Keratinocyte (primary cell): ENCODE results near the gene FZR1. TPM values are rescaled to one million over a fixed set of nuclear protein-coding genes. Genes with fewer than 3 reads are reported as not detected.

Experiments used
- DNase-seq: peaks from one replicate; pipeline ENCODE4 v3.0.0-alpha.2; 2011; ENCODE audit warnings: low read depth, missing footprints, low spot score
- FAIRE-seq: peaks from 2 replicates; lab custom pipeline; 2011; peaks lifted over from hg19 to GRCh38; lab: Jason Lieb, UNC
- H2AFZ ChIP-seq: 2 replicates; pipeline ENCODE4 v1.6.0; 2012; ENCODE audit warnings: low read length, control low read depth, inconsistent platforms; ENCODE audit not compliant: control insufficient read depth
- H3K27ac ChIP-seq: 2 replicates; pipeline ENCODE4 v1.5.1; 2011; ENCODE audit warnings: low read length; ENCODE audit not compliant: control insufficient read depth, insufficient read depth
- H3K27me3 ChIP-seq: 3 replicates; pipeline ENCODE4 v1.6.0; 2011; ENCODE audit warnings: low read length; ENCODE audit not compliant: control insufficient read depth, insufficient read depth; ENCODE audit errors: extremely low read depth
- H3K36me3 ChIP-seq, 2 experiments: 2 replicates in 1 of 2; 3 replicates in 1 of 2; pipeline ENCODE4 v1.5.1; 2011; ENCODE audit warnings: low read length in 2 of 2, mild to moderate bottlenecking in 1 of 2; ENCODE audit not compliant: control insufficient read depth in 2 of 2, insufficient read depth in 2 of 2; ENCODE audit errors: extremely low read depth in 1 of 2
- H3K4me1 ChIP-seq: 3 replicates; pipeline ENCODE4 v1.5.1; 2011; ENCODE audit warnings: low read length; ENCODE audit not compliant: control insufficient read depth, insufficient read depth; ENCODE audit errors: extremely low read depth
- H3K4me2 ChIP-seq: 3 replicates; pipeline ENCODE4 v1.6.0; 2011; ENCODE audit warnings: low read depth, low read length; ENCODE audit not compliant: control insufficient read depth, insufficient read depth; ENCODE audit errors: extremely low read depth
- H3K4me3 ChIP-seq, 3 experiments: fragments of 200-600 bp in 1 of 3; sonication (generic) in 1 of 3; 2 replicates in 2 of 3; 3 replicates in 1 of 3; pipeline ENCODE4 v1.5.1; 2011 to 2016; ENCODE audit warnings: low read length in 3 of 3, mild to moderate bottlenecking in 3 of 3, control low read depth in 2 of 3, inconsistent platforms in 1 of 3, low read depth in 1 of 3, mixed read lengths in 1 of 3, mixed run types in 1 of 3, moderate library complexity in 1 of 3; ENCODE audit not compliant: control insufficient read depth in 2 of 3, insufficient read depth in 2 of 3; ENCODE audit errors: extremely low read depth in 1 of 3
- H3K79me2 ChIP-seq: 2 replicates; pipeline ENCODE4 v1.6.0; 2012; ENCODE audit warnings: low read length; ENCODE audit not compliant: control insufficient read depth, insufficient read depth
- H3K9ac ChIP-seq: 3 replicates; pipeline ENCODE4 v1.6.0; 2011; ENCODE audit warnings: low read length; ENCODE audit not compliant: control insufficient read depth, insufficient read depth; ENCODE audit errors: extremely low read depth
- H3K9me1 ChIP-seq: 3 replicates; pipeline ENCODE4 v1.6.0; 2011; ENCODE audit warnings: low read length; ENCODE audit not compliant: control insufficient read depth, insufficient read depth; ENCODE audit errors: extremely low read depth
- H3K9me3 ChIP-seq: 2 replicates; pipeline ENCODE4 v1.5.1; 2012; ENCODE audit warnings: low read depth, low read length; ENCODE audit not compliant: control insufficient read depth
- H4K20me1 ChIP-seq: 3 replicates; pipeline ENCODE4 v1.6.0; 2011; ENCODE audit warnings: low read length; ENCODE audit not compliant: control insufficient read depth, insufficient read depth; ENCODE audit errors: extremely low read depth
- EZH2 ChIP-seq: IDR thresholded peaks from one replicate; pipeline ENCODE4 v1.6.1; 2012; ENCODE audit warnings: inconsistent platforms, mild to moderate bottlenecking, low read length, moderate library complexity
- dilution Hi-C: fragments of 300-500 bp; cut with MboI; formaldehyde crosslinking; loops from one replicate; pipeline ENCODE4 v1.7.0; 2020; ENCODE audit warnings: low sequenced_read_pairs; ENCODE audit not compliant: extremely low pct_ligation_motif_present
- polyA plus RNA-seq, 5 experiments: library from polyadenylated mRNA; depleted of rRNA in 3 of 5; stranded (reverse) in 3 of 5; stranded (forward) in 1 of 5; unstranded in 1 of 5; fragments of >200 nt; gene quantifications; 1 replicate in 1 of 5; 2 replicates in 3 of 5; 3 replicates in 1 of 5; pipeline versions ENCODE4 v1.2.1 to v1.2.3, GENCODE V29; 2011 to 2012; ENCODE audit warnings: missing spikeins in 2 of 5, low read depth in 1 of 5, low replicate concordance in 1 of 5
- TF ChIP-seq, protein P1 (sequence below), 3 experiments: IDR thresholded peaks in 1 of 3; conservative IDR thresholded peaks in 1 of 3; optimal IDR thresholded peaks in 1 of 3; 2 replicates in 2 of 3; 3 replicates in 1 of 3; pipeline versions ENCODE3 to v1.5.1; 2011; ENCODE audit warnings: low read length in 3 of 3, mild to moderate bottlenecking in 3 of 3, moderate library complexity in 2 of 3, control low read depth in 1 of 3, inconsistent platforms in 1 of 3; ENCODE audit not compliant: insufficient read depth in 2 of 3; ENCODE audit errors: extremely low read depth in 1 of 3

Gene FZR1
- polyA plus RNA-seq, 1 donor (not counting 4 experiments of a cell fraction or from before 2014, with no cell fraction given) = 23.3 TPM

DNA sequence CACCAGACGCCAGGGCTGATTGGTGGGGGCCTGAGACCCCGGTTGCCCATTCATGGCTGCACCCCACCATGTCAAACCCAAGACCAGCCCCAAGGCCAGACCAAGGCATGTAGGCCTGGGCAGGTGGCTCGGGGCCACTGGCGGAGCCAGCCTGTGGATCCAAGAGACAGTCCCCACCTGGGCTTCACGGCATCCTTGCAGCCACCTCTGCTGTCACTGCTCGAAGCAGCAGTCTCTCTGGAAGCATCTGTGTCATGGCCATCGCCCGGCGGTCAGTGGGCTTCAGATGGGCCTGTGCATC lies 29.1 kb downstream of the FZR1 start:
- DNase-seq (no peak), FAIRE-seq (no peak)
- no peaks in the 10 kb centered on the region for H3K27me3 ChIP-seq
- peaks cover 11 to 26% of the 10 kb centered on the region in 2 experiments for H3K36me3 ChIP-seq
- H3K27ac ChIP-seq = no peak overlapping the region
- no peaks in the 10 kb centered on the region for H3K9me3 ChIP-seq
- H3K79me2 ChIP-seq = no peaks in the 10 kb centered on the region
- no peak overlapping the region for H2AFZ ChIP-seq
- no peaks in the 10 kb centered on the region for H3K9me1 ChIP-seq
- no peaks in the 10 kb centered on the region for H3K4me1 ChIP-seq
- H3K9ac ChIP-seq = no peak overlapping the region
- dilution Hi-C loops = no loop called here
- H3K4me3 ChIP-seq = no peak overlapping the region
- no peak overlapping the region for H3K4me2 ChIP-seq
- H4K20me1 ChIP-seq = peaks cover 2% of the 10 kb centered on the region
- no peak for TF ChIP-seq EZH2
- TF ChIP-seq, protein P1, sequence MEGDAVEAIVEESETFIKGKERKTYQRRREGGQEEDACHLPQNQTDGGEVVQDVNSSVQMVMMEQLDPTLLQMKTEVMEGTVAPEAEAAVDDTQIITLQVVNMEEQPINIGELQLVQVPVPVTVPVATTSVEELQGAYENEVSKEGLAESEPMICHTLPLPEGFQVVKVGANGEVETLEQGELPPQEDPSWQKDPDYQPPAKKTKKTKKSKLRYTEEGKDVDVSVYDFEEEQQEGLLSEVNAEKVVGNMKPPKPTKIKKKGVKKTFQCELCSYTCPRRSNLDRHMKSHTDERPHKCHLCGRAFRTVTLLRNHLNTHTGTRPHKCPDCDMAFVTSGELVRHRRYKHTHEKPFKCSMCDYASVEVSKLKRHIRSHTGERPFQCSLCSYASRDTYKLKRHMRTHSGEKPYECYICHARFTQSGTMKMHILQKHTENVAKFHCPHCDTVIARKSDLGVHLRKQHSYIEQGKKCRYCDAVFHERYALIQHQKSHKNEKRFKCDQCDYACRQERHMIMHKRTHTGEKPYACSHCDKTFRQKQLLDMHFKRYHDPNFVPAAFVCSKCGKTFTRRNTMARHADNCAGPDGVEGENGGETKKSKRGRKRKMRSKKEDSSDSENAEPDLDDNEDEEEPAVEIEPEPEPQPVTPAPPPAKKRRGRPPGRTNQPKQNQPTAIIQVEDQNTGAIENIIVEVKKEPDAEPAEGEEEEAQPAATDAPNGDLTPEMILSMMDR (optimal IDR thresholded peaks at IDR 0.05 in 1 of 3, IDR thresholded peaks at IDR 0.05 in 1 of 3, conservative IDR thresholded peaks at IDR 0.05 in 1 of 3; ENCODE audit: extremely low read depth in 1 of 3, insufficient read depth in 2 of 3, low read length in 3 of 3) = no peak

DNA sequence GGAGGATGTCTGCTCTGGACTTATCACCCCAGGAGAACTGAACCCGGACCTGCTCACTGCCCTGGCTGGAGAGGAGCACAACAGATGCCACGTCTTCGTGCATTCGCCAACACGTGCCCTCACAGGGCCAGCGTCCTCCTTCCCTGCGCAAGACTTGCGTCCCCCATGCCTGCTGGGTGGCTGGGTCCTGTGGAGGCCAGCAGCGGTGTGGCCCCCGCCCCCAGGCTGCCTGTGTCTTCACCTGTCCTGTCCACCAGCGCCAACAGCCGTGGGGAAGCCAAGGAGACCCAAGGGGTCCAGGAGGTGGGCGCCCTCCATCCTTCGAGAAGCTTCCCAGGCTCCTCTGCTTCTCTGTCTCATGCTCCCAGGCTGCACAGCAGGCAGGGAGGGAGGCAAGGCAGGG lies 29.5 kb downstream of the FZR1 start:
- no peaks in the 10 kb centered on the region for H3K27me3 ChIP-seq
- FAIRE-seq = no peak
- no peak for DNase-seq
- TF ChIP-seq EZH2 = no peak
- TF ChIP-seq, protein P1 (optimal IDR thresholded peaks at IDR 0.05 in 1 of 3, IDR thresholded peaks at IDR 0.05 in 1 of 3, conservative IDR thresholded peaks at IDR 0.05 in 1 of 3; ENCODE audit: extremely low read depth in 1 of 3, insufficient read depth in 2 of 3, low read length in 3 of 3) = no peak
- peaks cover 2% of the 10 kb centered on the region for H4K20me1 ChIP-seq
- no peak overlapping the region for H3K27ac ChIP-seq
- no peaks in the 10 kb centered on the region for H3K79me2 ChIP-seq
- no peak overlapping the region for H3K9ac ChIP-seq
- dilution Hi-C loops = no loop called here
- H2AFZ ChIP-seq = no peak overlapping the region
- H3K9me3 ChIP-seq = no peaks in the 10 kb centered on the region
- no peak overlapping the region for H3K4me3 ChIP-seq
- H3K36me3 ChIP-seq = peaks cover 11 to 25% of the 10 kb centered on the region in 2 experiments
- no peaks in the 10 kb centered on the region for H3K9me1 ChIP-seq
- no peaks in the 10 kb centered on the region for H3K4me1 ChIP-seq
- H3K4me2 ChIP-seq = no peak overlapping the region
